OCI-LY1 (cell line): Measurements from ENCODE around the gene LELP1.

Experiments used
- EZH2 ChIP-seq: fragments of 200-600 bp; sonication (generic), shearing (Covaris generic); IDR thresholded peaks from 2 replicates; pipeline ENCODE4 v1.8.0; 2017; ENCODE audit warnings: borderline replicate concordance, mixed run types, mild to moderate bottlenecking, antibody characterized with exemption, low read length, moderate library complexity, mixed read lengths
- TF ChIP-seq, protein P1 (sequence below): fragments of 200-600 bp; sonication (generic), shearing (Covaris generic); IDR thresholded peaks from 2 replicates; pipeline ENCODE4 v1.5.1; 2017; ENCODE audit warnings: mild to moderate bottlenecking, antibody characterized with exemption, low read length, moderate library complexity, mixed read lengths

DNA sequence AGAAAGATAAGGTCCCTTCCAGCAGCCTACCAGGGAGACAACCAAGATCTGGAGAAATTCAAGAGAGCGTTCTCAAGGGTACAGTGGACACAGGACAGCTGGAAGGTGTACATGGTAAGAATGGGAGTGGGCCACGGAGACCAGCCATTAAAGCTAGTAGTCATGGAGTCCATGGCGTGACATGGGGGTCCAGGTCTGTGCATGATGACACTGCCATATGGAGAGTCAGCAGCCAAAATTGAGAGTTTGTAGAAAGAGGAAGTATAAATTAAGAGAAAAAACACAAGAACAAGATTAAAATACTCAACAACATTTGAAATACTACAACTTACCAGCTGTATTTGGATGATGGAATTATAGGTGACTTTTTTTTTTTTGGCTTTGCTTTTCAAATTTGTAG is 48.3 kb downstream of the LELP1 start:
- TF ChIP-seq, protein P1, sequence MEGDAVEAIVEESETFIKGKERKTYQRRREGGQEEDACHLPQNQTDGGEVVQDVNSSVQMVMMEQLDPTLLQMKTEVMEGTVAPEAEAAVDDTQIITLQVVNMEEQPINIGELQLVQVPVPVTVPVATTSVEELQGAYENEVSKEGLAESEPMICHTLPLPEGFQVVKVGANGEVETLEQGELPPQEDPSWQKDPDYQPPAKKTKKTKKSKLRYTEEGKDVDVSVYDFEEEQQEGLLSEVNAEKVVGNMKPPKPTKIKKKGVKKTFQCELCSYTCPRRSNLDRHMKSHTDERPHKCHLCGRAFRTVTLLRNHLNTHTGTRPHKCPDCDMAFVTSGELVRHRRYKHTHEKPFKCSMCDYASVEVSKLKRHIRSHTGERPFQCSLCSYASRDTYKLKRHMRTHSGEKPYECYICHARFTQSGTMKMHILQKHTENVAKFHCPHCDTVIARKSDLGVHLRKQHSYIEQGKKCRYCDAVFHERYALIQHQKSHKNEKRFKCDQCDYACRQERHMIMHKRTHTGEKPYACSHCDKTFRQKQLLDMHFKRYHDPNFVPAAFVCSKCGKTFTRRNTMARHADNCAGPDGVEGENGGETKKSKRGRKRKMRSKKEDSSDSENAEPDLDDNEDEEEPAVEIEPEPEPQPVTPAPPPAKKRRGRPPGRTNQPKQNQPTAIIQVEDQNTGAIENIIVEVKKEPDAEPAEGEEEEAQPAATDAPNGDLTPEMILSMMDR = no peak
- TF ChIP-seq EZH2 = no peak
